SH-SY5Y (cell line): ENCODE results near the gene HS1BP3.

Source experiments
- GATA2 ChIP-seq: IDR thresholded peaks from 2 replicates; pipeline ENCODE4 v1.6.1; 2011; ENCODE audit warnings: mild to moderate bottlenecking, low read depth, low read length
- GATA3 ChIP-seq: IDR thresholded peaks from 2 replicates; pipeline ENCODE4 v1.6.1; 2011; ENCODE audit warnings: low read depth, mild to moderate bottlenecking, low read length, moderate library complexity

GRCh38 chr2:20629581-20630171, 21.2 kb downstream of the HS1BP3 start:
- no peak for TF ChIP-seq GATA3
- no peak for TF ChIP-seq GATA2
